Non-pigmented ciliary epithelial cell (primary cell): ENCODE results near the gene DCAF4.
A peak's percentile ranks its signal among the peaks of the same experiment; 100 is the strongest.
"Not testable (repeated sequence)": the region's sequence is repeated elsewhere in the genome, so short reads cannot be mapped to it uniquely, and the experiment has no call there.

Experiments used
- DNase-seq: peaks from one replicate; pipeline ENCODE4 v3.0.0-alpha.2; 2010; ENCODE audit warnings: low read depth

Gene DCAF4

DNA sequence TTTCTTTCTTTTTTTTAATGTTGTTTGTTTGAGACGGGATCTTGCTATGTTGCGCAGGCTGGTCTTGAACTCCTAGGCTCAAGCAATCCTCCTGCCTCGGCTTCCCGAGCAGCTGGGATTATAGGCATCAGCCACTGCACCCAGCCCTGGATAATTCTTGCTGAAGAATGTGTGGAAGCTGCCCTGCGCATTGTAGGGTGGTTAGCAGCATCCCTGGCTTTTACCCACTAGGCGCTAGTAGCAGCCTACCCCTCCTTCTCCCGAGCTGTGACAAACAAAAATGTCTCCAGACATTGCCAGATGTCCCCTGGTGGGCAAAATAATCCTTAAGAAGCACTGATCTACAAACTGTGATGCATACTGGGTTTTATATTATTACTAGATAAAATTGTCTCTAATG, 6.6 kb downstream of the DCAF4 start:
- DNase-seq = no peak

DNA sequence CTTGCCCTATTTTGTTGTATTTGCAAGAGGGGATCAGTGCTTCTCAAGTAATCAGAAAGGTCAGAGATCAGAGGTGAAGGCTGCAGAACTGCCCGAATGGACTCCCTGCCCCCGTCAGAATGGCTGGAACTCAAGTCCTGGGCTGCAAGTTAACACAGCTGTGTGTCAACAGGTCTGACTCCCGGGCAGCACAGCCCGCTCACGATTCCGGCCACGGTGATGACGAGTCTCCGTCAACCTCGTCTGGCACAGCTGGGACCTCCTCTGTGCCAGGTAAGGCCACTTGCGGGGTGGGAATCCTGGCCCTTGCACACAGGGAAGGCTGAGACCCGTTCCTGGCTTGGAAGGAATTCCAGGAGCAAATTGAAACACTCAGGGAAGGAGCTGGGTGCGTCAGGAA, 13.4 kb downstream of the DCAF4 start:
- DNase-seq = no peak

DNA sequence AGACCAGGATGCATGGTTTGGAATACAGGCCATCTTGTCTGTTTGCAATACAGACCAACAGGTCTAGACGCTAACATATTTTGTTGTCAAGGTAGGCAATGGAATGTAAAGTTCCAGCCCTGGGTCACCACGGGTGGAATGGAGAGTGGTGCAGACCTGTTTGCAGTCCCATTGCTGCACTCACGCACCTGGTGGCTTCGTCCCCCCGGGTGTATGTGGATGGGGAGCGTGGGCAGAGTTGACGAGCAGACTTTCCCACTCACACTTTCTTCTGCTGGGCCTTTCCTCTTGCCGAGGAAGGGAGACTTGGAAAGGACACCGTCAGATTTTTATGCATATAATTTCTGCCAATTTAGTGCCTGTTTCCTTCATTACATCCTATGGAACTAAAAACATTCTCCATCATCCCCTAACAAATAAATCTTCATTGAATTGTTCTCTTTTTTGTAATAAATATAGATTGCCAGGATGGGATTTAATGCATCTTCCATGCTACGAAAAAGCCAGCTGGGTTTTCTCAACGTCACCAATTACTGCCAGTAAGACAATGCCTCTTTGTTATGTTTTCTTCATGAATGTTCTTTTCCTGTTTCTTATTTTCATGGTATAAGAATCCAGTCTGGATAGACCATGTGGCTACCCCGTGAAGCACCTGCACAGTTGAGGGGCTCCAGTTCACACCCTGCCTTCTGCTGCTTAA, 15.2 kb downstream of the DCAF4 start:
- DNase-seq = no peak

DNA sequence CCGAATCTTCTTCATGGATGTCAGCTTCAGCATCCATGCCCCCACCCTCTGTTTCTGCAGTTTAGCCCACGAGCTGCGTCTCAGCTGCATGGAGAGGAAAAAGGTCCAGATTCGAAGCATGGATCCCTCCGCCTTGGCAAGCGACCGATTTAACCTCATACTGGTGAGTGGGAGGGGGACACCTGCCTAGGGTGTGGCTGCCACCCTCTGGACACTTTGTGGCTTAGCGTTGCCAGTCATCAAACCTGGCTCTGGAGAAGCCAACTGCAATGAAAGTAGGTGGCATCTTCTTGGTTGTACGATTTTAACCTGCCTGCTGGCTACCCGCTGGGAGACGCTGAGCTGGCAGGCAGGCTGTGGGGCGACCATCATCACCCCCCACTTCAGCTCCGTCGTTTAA, 16.7 kb downstream of the DCAF4 start:
- DNase-seq = no peak

DNA sequence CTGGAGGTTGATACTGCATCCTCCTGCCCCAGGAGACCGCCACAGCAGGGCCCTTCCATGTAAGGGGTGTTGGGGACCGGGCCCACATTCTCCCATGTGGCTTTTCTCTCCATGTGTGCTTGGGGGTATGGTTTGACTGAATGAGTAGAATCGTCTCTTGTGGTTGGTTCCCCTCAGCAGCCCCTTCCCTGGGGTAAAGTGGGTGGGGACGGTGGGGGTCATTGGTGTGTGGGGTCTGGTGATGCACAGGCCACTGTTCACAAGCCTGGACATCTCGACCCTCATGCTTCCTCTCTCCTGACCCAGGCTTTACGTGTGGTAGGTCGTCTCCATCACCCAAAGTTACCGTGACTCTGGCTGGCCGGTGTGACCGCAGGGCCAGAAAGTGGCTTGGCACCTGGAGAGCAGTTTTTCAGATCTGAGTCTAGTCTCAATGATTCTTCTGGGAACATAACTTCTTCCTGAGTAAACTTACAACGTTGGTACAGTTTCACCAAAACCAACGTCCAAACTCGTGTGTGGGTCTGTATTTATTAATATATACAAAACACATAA, 17.7 kb downstream of the DCAF4 start:
- no peak for DNase-seq

DNA sequence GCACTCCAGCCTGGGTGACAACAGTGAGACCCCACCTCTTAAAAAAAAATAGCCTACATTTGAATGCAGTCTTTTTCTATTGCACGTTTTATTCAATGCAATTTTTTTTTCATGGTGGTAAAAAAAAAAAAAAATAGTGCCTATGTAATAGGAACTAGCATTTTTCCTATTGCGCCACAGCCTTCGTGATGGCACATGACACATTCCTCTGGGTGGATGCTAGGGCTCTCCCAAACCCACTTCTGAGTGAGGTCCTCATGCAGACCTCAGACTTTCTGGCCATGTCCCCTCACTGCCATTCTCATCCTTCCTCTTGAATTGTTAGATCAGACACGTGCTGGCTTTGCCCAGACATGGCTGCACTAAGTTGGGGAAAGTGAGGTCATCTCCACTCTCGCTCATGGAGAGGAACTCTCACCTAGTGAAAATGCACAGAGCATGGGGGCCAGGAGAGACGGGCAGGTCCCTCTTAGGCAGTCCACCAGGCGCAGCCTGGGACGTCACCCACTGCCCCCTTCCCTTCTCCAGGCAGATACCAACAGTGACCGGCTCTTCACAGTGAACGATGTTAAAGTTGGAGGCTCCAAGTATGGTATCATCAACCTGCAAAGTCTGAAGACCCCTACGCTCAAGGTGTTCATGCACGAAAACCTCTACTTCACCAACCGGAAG, 19.2 kb downstream of the DCAF4 start:
- no peak for DNase-seq

DNA sequence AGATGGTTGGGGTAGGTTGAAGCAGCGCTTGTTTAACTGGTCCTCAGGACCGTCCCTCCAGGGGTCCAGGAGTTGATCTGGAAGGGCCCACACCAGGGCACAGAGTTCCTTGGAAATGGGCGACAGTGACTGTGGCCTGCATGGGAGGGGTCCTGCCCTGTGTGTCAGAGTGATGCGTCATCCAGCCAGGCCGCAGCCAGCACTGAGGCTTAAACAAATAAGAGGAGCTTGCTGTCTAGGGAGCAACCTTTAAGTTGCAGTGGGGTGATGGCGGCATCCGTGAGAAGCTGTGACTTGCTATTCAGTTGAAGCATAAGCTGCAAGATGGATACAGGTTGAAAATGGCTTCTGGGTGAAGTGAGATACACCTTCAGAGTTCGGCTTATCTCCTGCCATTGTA, 20.2 kb downstream of the DCAF4 start:
- no peak for DNase-seq

DNA sequence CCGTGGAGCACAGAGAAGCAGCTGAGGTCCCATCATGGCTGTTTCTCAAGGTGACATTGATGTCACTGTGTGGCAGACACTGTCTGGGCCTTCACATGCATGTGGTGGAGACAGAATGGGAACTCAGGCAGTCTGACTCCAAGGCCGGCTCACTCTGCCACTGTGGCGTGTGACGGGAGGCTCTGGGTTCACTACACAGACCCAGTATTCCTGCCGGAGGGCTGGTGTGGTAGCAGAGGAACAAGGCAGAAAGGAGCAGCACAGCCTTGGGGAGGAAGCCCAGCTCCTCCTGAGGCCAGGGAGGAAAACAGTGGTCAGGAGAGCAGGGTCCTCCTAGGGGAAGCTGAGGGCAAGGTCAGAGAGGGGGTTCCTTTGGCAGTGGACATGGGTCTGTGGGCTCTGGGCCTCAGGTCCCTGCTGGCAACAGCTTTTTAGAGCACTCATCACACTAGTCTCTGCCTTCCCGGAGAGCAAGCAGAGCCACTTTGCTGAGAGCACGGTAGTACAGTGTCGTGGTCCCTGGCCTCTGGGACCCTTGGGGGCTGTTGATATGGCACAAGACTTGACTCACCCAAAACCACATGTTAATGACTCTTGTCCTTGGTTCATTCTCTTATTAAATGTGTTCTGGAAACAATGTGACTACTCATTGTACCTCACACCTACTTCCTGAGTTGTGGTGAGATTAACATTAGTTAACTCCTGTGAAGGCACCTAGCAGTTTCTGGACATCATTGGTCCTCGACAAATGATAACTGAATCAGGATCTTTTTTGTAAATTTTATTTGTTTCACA, 21.3 kb downstream of the DCAF4 start:
- no peak for DNase-seq

DNA sequence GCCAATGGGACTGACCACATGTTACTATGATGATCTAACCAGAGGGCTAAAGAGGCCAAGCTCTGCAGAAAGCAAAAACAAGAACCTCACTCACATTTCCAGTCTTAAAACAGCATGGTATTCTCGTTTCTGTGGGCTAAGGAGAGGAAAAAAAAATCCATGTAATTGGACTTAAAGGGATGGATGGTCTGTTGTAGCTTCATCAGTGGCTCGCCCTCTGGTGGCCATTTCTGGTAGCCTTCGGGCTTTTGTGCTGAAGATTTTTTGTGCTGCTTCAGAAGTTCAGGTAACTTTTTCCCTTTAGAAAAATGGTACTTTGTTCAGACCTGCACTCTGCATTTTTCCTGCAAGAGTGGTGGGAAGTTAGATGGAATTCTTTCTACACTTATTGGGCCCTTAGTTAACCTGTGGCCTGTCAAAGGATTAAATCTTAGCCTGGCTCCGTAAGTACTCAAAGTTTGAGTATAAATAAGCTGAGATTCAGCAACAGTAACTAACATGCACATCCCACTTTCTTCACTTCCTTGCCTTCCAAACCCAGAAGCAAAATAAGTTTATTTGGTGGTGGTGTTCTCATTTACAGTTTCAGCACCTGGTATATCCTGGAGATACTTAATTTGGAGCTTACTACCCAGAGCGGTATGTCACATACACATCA, 22.3 kb downstream of the DCAF4 start:
- no peak for DNase-seq

DNA sequence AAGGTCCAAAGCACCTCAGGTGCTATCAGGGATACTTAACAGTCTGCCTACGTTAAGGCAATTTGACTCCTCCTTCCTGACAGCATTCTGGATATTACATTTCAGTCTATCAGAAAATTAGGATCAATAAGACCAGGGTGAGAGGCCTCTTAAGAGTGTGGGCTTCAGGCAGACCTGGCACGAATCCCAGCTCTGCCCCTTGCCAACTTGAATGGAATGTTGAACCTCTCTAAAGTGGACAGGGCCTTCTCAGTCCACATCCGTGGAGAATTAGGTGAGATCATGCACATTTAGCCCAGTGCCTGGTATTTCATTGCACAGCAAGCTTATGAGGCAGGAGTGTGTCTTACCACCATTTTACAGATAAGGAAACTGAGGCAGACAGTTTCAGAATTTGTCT, 25.9 kb downstream of the DCAF4 start:
- DNase-seq = no peak

DNA sequence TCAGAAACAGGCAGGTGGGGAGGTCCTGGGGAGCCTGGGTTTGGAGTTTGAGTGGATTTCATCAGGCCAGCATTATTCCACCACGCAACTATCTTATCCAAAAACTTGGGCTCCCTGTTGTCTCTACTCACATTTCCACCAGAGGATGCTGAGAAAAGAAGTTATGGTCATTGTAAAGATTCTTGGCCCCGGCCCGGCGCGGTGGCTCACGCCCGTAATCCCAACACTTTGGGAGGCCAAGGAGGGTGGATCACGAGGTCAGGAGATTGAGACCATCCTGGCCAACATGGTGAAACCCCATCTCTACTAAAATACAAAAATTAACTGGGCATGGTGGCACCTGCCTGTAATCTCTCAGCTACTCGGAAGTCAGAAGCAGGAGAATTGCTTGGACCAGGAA, 30.5 kb downstream of the DCAF4 start:
- not testable (repeated sequence) for DNase-seq

DNA sequence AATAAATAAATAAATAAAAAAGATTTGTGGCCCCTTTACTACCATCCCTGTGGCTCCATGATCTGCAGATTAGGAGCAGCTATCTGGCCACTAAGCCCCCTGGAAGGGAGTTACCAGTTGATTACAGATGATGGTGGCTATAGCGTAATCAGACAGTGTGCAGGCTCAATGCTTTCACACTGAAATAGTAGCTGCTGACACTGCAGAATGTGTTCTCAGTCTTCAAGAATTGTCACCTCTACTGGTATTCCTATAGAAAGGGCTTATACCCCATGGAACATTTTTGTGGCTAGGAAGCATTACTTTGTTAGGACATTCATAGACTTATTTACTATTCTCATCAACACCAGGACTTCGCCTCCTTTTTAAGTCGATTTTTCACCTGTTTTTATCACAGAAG, 30.9 kb downstream of the DCAF4 start:
- no peak for DNase-seq

DNA sequence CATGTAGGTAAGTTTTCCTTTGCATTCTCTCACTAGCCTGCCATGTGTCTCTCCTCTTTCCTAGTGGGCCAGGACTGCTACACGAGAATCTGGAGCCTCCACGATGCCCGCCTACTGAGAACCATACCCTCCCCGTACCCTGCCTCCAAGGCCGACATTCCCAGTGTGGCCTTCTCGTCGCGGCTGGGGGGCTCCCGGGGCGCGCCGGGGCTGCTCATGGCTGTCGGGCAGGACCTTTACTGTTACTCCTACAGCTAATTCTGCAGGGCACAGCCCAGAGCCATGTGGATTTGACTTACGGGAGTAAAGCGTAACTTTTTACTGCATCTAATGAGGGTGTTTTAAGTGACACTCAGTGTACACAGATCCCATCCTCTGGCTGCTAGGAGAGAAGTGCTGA, 32.3 kb downstream of the DCAF4 start:
- DNase-seq = no peak

DNA sequence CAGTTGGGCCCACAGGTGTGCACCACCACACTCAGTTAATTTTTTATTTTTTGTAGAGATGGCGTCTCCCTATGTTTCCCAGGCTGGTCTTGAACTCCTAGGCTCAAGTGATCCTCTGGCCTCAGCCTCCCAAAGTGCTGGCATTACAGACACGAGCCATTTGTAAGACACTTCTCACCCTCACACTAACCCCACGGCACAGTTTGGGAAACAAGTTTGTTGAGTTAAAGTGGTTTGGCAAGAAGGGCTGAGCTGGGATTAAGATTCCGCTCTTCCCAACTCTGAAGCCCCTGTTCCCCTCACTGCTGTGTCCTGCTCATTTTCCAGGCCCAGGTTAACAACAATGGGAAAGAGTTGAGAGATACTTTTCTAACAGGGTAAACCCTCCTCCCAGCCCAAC, 34.8 kb downstream of the DCAF4 start:
- DNase-seq = not testable (repeated sequence)

DNA sequence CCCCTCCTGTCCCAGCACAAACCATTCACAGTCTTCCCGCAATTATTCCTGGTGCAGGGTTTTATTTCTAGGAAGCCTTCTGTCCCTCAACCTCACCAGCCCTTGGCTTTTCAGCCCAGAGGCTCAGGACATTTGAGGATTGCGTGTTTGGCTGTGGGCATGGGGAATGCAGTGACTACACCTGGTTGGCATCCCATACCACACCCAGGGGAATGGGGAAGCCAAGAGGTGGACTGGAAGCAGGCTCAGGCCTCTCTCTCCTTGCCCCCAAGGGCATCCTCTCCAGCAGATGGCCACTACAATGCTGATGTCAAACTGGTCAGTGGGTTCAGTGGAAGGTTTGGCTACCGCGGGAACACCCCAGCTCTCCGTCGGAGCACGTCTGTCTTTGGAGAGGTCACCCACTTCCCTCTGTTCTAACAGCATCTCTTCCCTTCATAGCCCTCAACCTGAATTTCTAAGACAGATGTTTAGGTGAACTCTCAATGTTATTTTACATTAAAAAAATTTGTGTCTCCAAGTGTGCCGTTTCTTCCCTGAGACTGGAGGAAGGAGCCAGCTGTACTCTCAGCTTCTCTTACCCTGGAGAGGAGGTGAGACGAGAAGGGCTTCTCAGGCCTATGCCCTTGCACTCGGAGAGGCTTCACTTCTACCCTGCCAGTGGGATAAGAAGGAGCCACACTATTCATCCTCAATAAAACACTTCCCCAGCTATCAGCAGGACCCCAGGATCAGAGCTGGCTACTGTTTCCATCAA, 35.5 kb downstream of the DCAF4 start:
- DNase-seq = no peak

DNA sequence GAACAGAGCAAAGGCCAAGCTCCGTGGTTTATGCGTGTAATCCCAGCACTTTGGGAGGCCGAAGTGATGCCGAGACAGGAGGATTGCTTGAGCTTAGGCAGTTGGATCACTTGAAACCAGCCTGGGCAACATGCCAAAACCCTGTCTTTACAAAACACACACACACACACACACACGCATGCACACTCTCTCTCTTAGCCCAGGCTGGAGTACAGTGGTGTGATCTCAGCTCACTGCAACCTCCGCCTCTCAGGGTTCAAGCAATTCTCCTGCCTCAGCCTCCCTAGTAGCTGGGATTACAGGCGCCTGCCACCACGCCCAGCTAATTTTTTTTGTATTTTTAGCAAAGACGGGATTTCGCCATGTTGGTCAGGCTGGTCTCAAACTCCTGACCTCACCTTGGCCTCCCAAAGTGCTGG, 36.1 kb downstream of the DCAF4 start:
- not testable (repeated sequence) for DNase-seq

DNA sequence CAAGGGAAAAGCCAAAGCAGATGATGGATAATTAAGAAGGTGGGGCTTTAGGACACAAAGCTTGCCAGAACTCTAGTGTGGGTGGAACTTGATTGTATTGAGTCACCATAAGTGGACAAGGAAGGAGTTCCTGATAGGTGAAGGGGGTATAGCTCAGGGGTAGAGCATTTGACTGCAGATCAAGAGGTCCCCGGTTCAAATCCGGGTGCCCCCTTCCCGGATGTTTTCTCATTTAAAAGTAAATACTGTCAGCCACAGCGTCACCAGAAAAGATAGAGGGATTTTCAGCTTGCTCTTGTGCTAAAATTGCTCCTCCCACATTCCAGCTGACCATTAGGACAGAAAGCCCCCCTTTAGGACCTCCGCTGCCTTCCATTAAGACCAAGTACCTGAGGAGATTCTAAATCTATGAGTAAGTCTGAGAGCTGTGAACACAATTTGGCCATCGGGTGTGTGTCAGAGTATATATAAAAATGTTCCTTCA, 36.6 kb downstream of the DCAF4 start:
- peak; percentile 82 for DNase-seq

DNA sequence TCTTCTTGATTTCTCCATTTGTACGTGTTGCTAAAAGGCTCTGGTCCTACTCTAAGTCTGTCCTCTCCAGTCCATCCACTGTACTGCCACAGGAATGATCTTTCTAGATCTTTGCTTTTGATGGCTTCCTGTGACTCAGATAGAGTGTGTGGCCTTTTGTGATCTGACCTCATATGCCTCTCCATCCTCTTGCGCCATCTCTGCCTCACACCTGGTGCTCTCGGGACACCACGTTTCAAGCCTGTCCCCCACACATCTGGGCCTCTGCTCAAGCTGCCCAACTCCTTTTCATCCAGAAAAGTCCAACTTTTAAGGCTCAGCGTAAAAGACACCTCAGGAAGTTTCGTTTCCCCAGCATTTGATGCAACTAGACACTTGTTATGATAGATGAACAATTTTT, 39.0 kb downstream of the DCAF4 start:
- DNase-seq = no peak

DNA sequence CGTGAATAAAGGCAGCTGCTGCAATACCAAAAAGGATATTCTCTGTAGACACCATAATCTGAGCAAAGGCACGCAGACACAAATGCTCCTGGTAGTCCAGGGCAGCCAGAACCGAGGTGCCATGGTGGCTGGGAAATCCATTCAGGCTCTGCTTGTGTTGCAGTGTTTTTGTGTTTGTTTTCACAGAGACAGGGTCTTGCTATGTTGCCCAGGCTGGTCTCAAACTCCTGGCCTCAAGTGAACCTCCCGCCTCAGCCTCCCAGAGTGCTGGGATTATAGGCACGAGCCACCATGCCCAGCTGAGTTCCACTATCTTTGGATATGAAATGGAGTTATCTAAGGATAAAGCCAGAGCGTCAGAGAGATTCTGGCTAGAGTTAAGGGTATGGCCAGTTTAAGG, 39.8 kb downstream of the DCAF4 start:
- no peak for DNase-seq

DNA sequence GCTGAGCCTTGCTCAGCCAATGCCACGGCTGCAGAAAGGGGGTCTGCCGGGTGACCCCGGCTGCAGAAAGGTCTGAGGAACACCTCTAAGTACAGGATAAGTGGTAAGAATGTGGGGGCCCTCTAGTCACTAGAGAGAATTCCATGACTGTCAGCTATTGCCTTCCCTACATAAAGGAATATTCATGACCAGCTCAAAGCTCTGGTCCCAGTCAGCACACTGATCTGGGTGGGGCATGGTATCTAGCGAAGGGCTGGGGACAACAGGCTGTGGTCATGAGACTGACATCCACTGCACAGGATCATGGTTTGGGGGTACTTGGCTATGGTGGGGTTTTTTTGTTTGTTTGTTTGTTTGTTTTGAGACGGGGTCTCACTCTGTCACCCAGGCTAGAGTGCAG, 42.1 kb downstream of the DCAF4 start:
- no peak for DNase-seq

DNA sequence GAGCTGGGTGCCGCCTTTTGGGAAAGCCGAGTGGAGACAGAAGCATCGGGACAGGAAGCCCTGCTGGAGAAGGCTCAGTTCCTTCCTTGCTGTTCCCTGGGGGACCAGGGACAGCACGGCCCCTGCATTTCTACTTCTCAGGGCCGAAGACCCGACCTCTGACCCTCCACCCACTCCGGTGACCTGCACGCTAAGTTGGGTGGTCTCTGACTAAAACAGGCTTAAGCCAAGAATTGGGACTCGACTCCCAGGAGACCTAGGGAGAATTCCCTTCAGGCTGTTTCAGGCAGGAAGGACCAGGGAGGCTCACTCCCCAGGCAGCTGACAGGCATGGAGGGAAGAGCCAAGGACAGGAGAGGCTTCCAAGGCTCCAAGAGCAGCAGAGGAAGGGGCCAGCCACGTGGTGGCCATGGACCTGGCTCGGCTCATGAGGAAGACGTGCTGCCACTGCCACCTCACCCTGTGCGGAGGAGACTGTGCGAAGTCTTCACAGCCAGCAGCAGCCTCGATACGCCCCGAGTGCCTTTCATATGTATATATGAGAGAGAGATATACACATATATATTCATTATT, 43.9 kb downstream of the DCAF4 start:
- no peak for DNase-seq
